DMS153 treated with DMSO at 0.1 percent for 48 hours (cell line): Measurements from ENCODE around the gene BBOX1.
"Not testable (repeated sequence)": the region's sequence is repeated elsewhere in the genome, so short reads cannot be mapped to it uniquely, and the experiment has no call there.

ENCODE experiments used
- DNase-seq: peaks from one replicate; lab custom pipeline; 2025; ENCODE audit not compliant: unreplicated experiment; lab: John Stamatoyannopoulos, UW

BBOX1 gene, protein sequence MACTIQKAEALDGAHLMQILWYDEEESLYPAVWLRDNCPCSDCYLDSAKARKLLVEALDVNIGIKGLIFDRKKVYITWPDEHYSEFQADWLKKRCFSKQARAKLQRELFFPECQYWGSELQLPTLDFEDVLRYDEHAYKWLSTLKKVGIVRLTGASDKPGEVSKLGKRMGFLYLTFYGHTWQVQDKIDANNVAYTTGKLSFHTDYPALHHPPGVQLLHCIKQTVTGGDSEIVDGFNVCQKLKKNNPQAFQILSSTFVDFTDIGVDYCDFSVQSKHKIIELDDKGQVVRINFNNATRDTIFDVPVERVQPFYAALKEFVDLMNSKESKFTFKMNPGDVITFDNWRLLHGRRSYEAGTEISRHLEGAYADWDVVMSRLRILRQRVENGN

DNA sequence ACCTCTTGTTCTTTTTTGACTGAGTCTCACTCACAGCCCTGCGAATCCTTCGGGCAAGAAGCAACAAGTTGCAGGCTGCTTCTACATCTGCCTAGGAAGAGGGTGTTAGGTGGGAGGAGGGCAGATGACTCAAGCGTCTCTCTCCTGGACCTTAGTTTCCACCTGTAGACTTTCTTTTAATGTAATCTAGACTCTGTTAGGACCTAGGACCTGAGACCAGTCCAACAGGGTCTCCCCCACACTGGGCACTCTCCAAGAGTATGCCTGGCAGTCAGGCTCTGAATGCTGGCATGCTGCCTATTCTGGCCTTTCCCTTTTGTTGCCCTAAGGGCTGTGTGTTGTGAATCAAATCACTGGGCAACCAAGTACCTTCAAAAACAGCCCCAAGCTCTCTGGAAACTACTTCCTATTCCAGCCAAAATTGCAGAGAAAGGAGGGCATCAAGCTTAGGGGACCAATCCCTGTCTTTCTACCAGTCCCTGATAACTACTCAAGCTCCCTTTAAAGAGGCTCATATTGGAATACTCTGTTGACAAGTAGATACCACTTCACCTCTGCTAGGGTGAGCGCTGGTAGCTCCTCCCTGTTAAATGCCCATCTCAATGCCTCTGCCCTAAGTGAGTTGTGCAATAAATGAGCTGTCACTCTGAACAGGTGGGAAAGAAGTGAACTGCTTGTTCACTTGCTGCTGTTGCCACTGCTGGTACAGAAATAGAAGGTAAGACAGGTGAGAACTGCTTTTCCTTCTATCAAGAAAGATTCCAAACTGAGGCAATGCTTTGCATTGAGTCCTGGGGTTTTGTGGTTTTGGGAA is at the start of gene BBOX1:
Gene BBOX1 (plus strand): TSS at position 514 of the 814 bp plus-strand sequence. CDS start 14,616 bp downstream, outside the sequence.
- peak; percentile 47 for DNase-seq

DNA sequence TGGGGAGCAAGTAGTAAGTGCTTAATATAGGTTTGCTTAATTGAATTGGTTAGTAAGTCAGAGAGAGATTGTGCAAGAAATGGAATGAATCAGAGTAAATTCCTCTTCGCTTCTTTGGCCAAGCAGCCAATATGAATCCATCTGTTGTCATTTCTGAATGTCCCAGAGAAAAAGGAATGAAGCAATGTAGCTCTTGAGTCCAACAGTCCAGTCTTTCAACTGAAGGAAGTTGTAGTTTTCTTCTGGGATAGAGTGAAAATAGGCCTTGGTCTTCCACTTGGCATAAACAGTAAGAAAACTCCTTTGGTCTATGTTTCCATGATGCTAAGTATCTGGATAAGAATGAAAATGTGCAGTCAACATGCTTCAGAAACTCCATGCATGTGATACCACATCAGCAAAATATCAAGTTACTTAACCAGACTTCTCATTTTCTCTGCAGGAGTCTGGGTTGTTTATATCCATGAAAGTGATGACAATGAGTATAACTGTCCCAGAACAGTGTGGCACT is 48.5 kb upstream of the BBOX1 start:
- DNase-seq = no peak

DNA sequence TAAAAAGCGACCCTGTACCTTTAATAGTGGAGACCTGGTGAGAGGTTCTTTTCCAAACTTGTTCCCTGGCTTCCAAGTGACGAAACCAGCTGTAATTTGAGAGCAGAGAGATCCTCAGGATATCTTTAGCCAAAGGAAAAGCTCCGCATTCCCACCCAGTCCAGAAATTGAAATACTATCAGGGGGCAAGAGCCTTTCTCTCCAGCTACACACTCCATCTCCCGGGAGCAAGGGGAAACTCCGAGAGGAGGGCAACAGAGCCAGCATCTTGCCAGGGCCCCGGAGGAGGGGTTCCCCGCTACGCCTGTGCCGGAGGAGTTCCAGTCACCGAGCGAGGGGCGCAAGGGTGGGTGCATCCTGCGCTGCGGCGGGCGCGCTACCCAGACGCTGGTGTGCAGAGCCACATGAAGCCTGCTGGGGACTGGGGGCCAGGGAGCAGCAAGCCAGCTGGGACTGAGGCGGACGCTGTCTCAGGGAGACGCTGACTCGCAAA is 46.6 kb upstream of the BBOX1 start, which contains the start of gene FIBIN:
Gene FIBIN (plus strand): TSS at position 148 of the 493 bp plus-strand sequence. CDS start 415 bp downstream, outside the sequence.
- no peak for DNase-seq

DNA sequence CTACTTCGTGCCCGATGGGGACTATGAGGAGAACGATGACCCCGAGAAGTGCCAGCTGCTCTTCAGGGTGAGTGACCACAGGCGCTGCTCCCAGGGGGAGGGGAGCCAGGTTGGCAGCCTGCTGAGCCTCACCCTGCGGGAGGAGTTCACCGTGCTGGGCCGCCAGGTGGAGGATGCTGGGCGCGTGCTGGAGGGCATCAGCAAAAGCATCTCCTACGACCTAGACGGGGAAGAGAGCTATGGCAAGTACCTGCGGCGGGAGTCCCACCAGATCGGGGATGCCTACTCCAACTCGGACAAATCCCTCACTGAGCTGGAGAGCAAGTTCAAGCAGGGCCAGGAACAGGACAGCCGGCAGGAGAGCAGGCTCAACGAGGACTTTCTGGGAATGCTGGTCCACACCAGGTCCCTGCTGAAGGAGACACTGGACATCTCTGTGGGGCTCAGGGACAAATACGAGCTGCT is 46.0 kb upstream of the BBOX1 start:
- DNase-seq = no peak

DNA sequence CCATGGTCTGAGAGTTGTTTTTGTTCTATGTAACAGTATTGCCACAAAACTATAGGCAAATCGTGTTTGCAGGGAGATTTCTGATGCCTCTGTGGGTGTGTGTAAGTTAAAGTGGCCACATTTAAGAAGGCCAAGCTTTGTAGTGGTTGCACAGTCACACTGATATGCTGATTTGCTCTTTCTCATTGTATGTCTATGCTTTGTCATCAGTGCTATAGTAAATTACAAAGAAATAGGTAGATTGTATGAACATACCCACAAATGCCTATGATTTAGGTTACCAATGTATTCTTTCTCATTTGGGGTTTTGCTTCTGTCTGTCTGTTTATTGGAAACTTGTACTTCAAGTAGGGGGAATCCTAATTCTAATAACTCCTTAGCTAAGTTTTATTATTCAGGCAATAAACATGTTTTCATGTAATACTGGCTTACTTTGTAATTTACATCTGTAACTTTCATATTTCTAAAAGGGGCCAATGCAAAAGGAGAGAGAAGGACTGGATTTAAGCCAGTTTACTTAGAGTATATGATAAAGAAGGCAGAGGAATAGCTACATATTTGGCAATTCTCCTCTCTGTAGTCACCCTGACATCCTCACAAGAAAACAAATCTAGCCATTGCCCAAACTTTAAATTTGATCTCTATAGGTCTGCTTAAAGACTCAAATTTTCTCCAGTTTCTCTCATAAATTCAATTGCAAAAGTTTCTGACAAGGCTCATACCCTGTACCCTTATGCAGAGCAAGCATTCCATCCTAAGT is 44.7 kb upstream of the BBOX1 start:
- no peak for DNase-seq

DNA sequence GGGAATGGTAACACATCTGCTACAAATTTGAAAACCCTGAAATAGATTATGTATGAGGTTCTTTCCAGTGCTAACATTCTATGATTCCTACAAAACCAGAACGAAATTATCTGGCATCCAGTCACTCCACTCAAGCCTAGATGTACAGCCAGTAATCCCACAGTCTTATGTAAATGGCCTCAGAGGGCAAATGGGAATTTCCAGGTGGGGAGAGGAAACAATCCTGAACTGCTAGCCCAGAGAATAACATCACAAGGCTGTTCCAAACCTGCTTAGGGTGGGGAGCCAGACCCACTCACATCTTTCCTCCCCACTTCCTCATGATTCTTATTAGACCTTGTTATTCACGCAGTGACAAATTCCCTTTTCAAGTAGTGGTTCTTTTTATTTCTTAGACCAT is 43.2 kb upstream of the BBOX1 start:
- DNase-seq = no peak

DNA sequence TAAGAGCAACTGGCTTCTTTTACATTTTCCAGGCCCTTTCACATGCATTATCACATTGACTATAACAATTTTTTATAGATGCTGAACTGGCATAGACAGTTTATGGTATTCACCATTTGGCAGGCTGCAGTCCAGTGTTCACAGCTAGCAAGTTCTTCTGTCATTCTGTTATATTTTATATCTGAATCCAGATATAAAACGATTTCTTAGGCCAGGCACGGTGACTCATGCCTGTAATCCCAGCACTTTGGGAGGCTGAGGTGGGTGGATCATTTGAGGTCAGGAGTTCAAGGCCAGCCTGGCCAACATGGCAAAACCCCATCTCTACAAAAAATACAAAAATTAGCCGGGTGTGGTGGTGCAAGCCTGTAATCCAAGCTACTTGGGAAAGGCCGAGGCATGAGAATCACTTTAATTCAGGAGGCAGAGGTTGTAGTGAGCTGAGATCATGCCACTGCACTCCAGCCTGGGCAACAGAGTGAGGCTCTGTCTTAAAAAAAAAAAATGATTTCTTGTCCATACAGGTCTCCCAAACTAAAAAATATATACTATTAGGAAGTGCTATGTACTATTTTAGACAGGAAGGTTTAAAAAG is 39.4 kb upstream of the BBOX1 start:
- DNase-seq = not testable (repeated sequence)

DNA sequence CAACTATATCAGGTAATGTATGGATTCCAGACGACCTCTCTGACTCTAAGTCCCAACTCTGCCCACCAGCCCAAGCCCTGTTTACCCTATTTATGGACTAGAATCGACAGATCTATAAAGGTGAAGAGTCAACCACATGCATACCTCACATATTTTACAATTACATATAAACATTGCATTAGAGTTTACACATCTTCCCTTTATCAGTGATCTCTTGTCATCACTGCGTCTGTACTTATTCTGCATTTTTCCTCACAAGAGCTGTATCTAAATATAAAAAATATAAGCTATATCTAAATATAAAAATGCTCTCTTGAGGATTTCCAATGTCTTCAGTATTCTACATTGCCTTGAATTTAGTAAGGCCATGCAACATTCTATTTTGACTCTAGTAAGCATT is 38.2 kb upstream of the BBOX1 start:
- no peak for DNase-seq

DNA sequence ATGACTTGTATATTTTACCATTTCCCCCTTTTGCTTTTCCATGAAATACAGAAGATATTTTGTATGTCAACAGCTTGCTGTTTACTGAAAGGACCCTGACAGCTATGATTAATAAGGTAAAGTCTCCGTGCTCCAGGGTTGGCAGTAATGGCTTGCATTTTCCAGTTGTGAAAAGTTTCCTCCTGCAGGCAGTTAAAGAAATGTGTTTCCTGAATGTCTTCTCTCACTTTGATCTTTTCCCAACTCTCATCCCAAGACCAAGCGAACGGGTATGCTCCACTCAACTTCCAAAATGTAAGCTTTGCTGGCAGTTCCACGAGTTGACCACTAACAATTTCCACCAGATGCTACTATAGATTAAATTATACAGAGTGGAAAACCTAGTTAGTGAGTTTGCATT is 37.8 kb upstream of the BBOX1 start:
- no peak for DNase-seq

DNA sequence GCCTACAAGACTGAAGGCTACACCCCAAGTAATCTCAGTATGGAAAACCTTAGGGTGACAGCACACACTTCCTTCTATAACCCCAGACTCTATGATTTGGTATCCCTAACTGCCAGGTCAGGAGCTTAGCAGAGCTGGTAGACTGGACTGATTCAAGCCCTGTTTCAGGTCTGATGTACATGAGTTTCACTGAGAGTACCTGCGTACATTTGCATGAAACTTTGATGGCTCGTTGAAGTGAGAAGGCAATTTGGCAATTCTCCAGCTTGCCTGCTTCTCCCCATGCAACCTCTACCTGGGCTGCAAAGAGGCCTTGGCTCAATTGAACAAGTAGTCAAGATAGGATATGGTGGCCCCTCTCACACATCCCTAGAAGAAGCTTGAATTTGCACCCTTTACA is 36.5 kb upstream of the BBOX1 start:
- no peak for DNase-seq

DNA sequence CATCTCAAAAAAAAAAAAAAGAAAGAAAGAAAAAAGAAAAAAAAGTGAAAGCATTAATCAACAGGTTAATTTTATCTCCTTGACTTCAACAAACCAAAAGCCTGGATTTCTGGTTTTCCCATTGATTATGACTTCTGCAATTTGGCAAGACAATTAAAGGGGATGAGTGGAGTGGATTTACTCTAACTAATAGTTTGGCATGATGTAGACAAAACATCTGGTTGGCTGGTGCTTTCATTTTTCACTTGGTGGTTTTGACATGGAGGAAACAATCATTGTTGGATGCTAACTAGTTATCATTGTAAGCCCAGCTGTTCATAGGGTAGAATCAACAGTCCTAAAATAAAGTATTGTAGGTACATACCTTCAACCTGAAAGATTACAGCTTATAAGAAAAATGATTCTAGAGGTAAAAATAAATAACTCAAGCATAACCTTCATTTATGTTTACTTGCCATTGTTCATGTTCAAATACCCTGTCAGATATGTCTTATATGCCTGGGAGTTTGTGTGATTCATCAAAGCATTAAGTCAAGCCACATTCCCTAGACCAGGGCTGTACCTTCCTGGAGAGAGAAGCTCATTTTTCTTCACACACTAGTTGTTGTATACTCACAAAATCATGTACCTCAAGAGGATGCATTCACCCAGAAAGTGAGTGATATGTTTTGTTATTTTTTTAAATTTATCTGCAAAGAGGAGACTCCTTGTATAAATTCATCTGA is 31.6 kb upstream of the BBOX1 start:
- no peak for DNase-seq

DNA sequence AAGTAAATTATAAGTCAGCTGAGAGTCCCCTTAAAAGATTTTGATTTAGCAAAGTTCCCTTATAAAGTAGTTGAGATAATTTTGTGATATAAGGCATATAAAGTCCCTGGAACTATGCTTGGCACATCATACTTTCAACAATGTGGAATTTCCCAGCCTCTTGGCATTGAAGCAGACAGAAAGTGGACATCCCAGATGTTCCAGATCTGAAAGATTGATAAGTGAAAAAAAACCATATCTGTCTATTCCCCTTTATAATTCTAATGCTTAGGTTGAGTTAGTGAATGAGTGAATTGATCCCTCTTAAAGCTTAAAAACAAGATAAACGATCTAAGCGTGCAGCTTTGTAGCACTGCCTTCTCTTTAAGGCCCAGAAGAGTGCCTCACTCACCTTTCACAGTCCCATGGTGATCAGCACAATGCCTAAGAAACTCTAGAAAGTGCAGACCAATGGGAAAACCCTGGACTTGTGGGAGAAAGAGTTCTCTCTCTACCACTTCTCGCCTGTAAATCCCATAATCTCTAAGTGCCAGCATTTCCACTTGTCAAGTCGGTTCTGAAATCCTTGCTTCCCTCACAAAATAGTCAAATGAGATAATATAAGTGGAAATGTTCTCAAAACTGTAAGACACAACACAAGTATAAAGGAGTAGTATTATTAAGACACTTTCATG is 28.9 kb upstream of the BBOX1 start:
- DNase-seq = no peak

DNA sequence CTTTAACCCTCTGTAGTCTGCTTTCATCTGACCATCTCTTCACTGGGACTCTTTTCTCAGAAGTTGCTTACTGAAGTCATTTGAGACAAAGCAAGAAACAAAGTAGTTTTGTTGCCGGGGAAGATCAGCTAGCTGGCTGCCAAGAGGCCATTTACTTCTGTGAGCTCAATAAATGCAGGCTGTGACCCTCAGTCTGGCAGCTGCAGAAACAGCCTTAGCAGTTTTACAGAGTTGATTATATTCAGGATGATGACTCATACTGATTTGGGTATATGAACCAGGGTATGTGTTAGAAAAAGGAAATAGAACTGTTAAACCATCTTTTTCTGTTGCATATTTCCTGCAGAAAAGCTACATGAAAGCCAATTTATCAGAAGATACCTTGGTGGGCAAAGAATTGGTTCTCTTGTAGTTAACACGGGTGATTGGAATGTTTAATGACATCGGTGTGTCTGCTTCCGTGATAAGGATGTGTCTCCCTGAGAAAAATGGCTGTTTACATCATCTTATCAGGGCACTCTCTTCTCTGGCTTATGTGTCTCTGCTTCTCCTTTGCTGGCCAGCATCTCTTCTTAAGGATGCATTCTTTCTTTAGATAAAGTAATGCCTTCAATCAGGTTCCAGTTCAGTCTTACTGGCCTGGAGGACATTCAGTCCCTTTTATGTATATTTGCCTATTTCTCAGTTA is 28.2 kb upstream of the BBOX1 start:
- no peak for DNase-seq

DNA sequence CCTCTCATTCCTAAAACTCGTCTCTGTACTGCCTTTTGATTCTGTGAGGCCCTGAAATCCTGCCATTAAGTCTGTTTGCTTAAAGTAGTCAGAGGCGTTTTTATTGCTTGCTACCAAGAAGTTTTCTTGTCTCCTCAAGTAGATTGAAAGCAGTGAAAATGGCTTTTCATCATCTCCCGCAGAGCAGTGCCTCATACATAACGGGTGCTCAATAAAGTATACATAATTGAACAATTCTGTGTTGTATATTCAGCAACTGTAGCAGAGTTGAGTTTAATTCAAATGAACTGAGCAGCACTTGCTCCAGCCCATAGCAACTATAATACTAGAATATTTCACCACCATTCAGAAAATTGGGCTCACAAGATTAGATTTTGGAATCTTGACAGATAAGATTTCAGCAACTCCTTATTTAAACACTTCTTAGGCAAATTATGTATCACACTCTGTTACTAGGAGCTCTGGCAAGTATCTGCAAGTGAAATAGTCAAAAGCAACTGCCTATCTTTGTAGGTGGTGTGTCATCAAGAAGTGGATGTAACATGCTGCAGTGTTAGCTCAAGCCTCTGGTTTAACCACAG is 26.7 kb upstream of the BBOX1 start:
- DNase-seq = no peak

DNA sequence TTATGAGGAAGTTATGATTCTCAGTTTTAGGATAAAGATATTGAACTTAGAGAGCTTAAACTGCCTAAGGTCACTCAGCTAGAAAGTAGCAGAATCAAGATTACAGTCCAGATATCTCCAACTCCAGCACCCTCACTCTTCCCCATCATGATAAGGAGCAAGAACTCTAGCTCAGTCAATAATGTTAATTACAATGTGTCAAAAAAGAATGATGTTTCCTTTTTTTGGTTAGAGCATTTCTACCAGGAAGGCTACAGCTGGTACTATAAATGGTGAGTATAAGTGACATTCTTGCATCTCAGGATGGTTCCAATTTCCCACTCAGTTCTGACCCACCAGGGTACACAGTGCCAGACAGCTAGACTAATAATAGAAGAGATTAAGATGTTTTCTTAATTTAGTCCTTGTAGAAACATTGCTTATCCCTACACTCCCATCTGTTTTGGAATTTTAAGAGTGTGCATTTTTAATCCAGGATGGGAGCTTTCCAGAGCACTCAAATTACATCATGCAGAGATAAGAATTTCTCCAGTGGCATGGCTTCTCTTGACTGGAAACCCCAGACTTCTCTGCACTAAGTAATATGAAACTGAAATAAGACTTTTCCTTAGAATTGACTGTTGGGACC is 21.6 kb upstream of the BBOX1 start:
- DNase-seq = no peak

DNA sequence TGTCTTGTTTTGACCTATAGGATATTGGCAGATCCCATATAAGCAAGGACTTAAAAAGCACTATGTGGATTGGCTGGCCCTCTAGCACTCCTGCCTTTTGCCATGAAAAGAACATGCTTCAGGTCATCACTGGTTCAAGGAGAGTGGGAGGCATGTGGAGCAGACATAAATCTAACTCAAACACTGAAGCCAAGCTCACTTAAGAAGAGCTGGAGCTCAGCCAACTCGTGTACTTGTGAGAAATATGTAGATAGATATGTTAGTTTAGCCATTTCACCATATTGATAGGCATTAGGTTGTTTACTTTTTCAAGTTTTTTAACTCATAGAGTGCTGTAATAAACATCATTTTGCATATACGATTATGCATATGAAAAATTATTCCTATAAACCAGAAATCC is 19.9 kb upstream of the BBOX1 start:
- no peak for DNase-seq

DNA sequence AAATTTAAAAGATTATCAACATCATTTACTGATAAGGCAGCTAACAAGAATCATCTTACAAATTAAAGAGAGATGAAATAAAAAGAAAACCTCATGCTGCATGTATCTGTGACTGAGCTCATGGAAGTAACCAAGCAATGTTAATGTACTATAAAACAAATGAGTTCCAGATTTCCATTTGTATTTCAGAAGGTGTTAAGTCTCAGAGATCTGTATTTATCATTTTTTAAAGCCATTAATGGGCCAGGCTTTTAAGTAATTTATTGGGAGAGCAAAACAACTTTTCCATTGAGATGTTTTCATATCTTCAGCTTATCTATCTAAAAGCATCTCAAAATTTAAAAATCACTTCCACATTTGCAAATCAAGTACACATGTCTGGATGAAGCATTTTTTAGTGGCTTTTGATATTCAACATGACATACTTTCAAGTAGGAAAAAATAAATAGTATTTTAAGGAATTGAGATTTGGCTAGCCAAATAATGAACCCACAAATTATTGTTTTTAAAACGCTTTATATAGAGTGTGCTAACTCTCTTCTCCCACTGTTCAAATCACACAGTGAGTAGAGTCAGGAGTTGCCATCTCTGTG is 17.9 kb upstream of the BBOX1 start:
- no peak for DNase-seq

DNA sequence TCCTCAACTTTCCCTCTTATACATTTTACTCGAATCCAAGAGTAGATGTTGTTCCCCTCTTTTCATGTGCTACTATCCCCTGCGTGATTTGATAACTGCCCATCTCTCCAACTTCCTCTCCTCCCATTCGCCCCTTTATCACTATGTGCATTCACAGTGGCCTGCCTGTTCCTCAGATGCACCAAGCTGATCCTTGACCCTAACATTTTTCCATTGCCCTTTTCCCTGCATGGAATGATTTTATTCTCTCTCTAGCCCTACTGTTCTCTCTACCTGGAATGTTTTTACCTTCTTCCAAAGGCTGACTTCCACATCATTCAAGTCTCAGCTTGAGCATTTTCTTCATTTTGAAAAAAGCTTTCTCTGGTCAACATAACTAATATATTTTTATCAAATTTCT is 15.8 kb upstream of the BBOX1 start:
- no peak for DNase-seq
